H9 (cell line): ENCODE measurements around the gene SCYGR1. TPM values are rescaled to one million over a fixed set of nuclear protein-coding genes. Genes with fewer than 3 reads are reported as not detected.

ENCODE experiments used
- DNase-seq: peaks from one replicate; pipeline ENCODE4 v3.0.0-alpha.2; 2017
- H2AFZ ChIP-seq: one replicate; pipeline ENCODE4 v1.6.1; 2013; ENCODE audit warnings: mild to moderate bottlenecking, low read length, control low read depth, moderate library complexity
- H2AK5ac ChIP-seq: 2 replicates; pipeline ENCODE4 v1.6.1; 2013; ENCODE audit warnings: low read length, control low read depth, mixed read lengths; ENCODE audit not compliant: insufficient read length
- H2BK120ac ChIP-seq: one replicate; pipeline ENCODE4 v1.6.1; 2013; ENCODE audit warnings: low read depth, mild to moderate bottlenecking, low read length, control low read depth, inconsistent platforms; ENCODE audit not compliant: poor library complexity, severe bottlenecking
- H2BK12ac ChIP-seq: 2 replicates; pipeline ENCODE4 v1.6.1; 2013; ENCODE audit warnings: low read length, control low read depth, mixed read lengths, low read depth; ENCODE audit not compliant: insufficient read length
- H2BK15ac ChIP-seq: 2 replicates; pipeline ENCODE4 v1.6.1; 2013; ENCODE audit warnings: low read depth, low read length, control low read depth
- H2BK20ac ChIP-seq: one replicate; pipeline ENCODE4 v1.6.1; 2013; ENCODE audit warnings: low read depth, mild to moderate bottlenecking, low read length, control low read depth, inconsistent platforms; ENCODE audit not compliant: poor library complexity, severe bottlenecking
- H2BK5ac ChIP-seq: 2 replicates; pipeline ENCODE4 v1.6.1; 2013; ENCODE audit warnings: low read length, control low read depth, mixed read lengths; ENCODE audit not compliant: insufficient read length
- H3K14ac ChIP-seq: 2 replicates; pipeline ENCODE4 v1.6.1; 2013; ENCODE audit warnings: low read length, control low read depth; ENCODE audit not compliant: insufficient read depth
- H3K18ac ChIP-seq: 2 replicates; pipeline ENCODE4 v1.6.1; 2013; ENCODE audit warnings: low read depth, mild to moderate bottlenecking, mixed read lengths, low read length, control low read depth; ENCODE audit not compliant: insufficient read length
- H3K23ac ChIP-seq: 2 replicates; pipeline ENCODE4 v1.6.1; 2013; ENCODE audit warnings: low read length, control low read depth, mixed read lengths, low read depth; ENCODE audit not compliant: insufficient read length
- H3K23me2 ChIP-seq: 2 replicates; pipeline ENCODE4 v1.6.1; 2013; ENCODE audit warnings: low read depth, mild to moderate bottlenecking, mixed read lengths, low read length, control low read depth; ENCODE audit not compliant: insufficient read length, poor library complexity, severe bottlenecking
- H3K27ac ChIP-seq: 2 replicates; pipeline ENCODE4 v1.5.1; 2013; ENCODE audit warnings: low read length, control low read depth, mixed read lengths, low read depth; ENCODE audit not compliant: insufficient read length
- H3K27me3 ChIP-seq: 2 replicates; pipeline ENCODE4 v1.6.1; 2013; ENCODE audit warnings: low read length, control low read depth, inconsistent platforms; ENCODE audit not compliant: insufficient read depth
- H3K4ac ChIP-seq: 2 replicates; pipeline ENCODE4 v1.6.1; 2013; ENCODE audit warnings: low read depth, mild to moderate bottlenecking, control low read depth, inconsistent platforms, low read length, moderate library complexity
- H3K4me1 ChIP-seq: 2 replicates; pipeline ENCODE4 v1.6.1; 2013; ENCODE audit warnings: low read length, control low read depth, inconsistent platforms; ENCODE audit not compliant: insufficient read depth
- H3K4me2 ChIP-seq: 2 replicates; pipeline ENCODE4 v1.6.1; 2013; ENCODE audit warnings: low read length, control low read depth, mixed read lengths; ENCODE audit not compliant: insufficient read length, insufficient read depth
- H3K56ac ChIP-seq: 2 replicates; pipeline ENCODE4 v1.6.1; 2013; ENCODE audit warnings: low read depth, mild to moderate bottlenecking, mixed read lengths, low read length, control low read depth; ENCODE audit not compliant: insufficient read length
- H3K79me1 ChIP-seq: 2 replicates; pipeline ENCODE4 v1.6.1; 2013; ENCODE audit warnings: low read depth, mild to moderate bottlenecking, moderate library complexity, low read length, control low read depth, inconsistent platforms; ENCODE audit not compliant: insufficient read depth, poor library complexity, severe bottlenecking
- H3K79me2 ChIP-seq: 2 replicates; pipeline ENCODE4 v1.6.1; 2013; ENCODE audit warnings: low read length, control low read depth, inconsistent platforms; ENCODE audit not compliant: insufficient read depth
- H3K9ac ChIP-seq: 2 replicates; pipeline ENCODE4 v1.6.1; 2013; ENCODE audit warnings: low read length, control low read depth, mixed read lengths; ENCODE audit not compliant: insufficient read length; ENCODE audit errors: extremely low read depth
- H3K9me3 ChIP-seq: one replicate; pipeline ENCODE4 v1.6.1; 2013; ENCODE audit warnings: low read depth, low read length, inconsistent platforms; ENCODE audit not compliant: control insufficient read depth
- H3T11ph ChIP-seq: one replicate; pipeline ENCODE4 v1.6.1; 2013; ENCODE audit warnings: mild to moderate bottlenecking, low read length, control low read depth, inconsistent platforms
- H4K20me1 ChIP-seq: one replicate; pipeline ENCODE4 v1.6.1; 2013; ENCODE audit not compliant: control insufficient read depth, insufficient read length, insufficient read depth
- H4K5ac ChIP-seq: 2 replicates; pipeline ENCODE4 v1.6.1; 2013; ENCODE audit warnings: low read depth, mild to moderate bottlenecking, mixed read lengths, low read length, control low read depth; ENCODE audit not compliant: insufficient read length
- H4K8ac ChIP-seq: replicated peaks from 2 replicates; pipeline ENCODE4 v1.6.1; 2013; ENCODE audit warnings: low read length, control low read depth, mixed read lengths, low read depth; ENCODE audit not compliant: insufficient read length
- H4K91ac ChIP-seq: 2 replicates; pipeline ENCODE4 v1.6.1; 2013; ENCODE audit warnings: low read depth, mild to moderate bottlenecking, moderate library complexity, mixed read lengths, low read length, control low read depth; ENCODE audit not compliant: insufficient read length
- H3K27ac Mint-ChIP-seq, 3 experiments: 2 replicates in 2 of 3; 3 replicates in 1 of 3; pipeline ENCODE4 v1.8.0; 2020 to 2021; ENCODE audit warnings: mixed read lengths in 3 of 3, mild to moderate bottlenecking in 1 of 3, moderate library complexity in 1 of 3
- H3K27me3 Mint-ChIP-seq: 2 replicates; pipeline ENCODE4 v1.8.0; 2021; ENCODE audit warnings: low read depth, mild to moderate bottlenecking, moderate library complexity, mixed read lengths
- H3K36me3 Mint-ChIP-seq, 3 experiments: 2 replicates in 2 of 3; 3 replicates in 1 of 3; pipeline ENCODE4 v1.8.0; 2020 to 2021; ENCODE audit warnings: low read depth in 3 of 3, mixed read lengths in 3 of 3; ENCODE audit not compliant: insufficient read depth in 1 of 3
- H3K4me1 Mint-ChIP-seq, 2 experiments: 2 replicates each; pipeline ENCODE4 v1.8.0; 2020; ENCODE audit warnings: mixed read lengths in 2 of 2
- H3K4me3 Mint-ChIP-seq, 2 experiments: 2 replicates in 1 of 2; 3 replicates in 1 of 2; pipeline ENCODE4 v1.8.0; 2020 to 2021; ENCODE audit warnings: mild to moderate bottlenecking in 2 of 2, mixed read lengths in 2 of 2, moderate library complexity in 1 of 2
- H3K9me3 Mint-ChIP-seq, 2 experiments: 2 replicates in 1 of 2; 3 replicates in 1 of 2; pipeline ENCODE4 v1.8.0; 2020; ENCODE audit warnings: mild to moderate bottlenecking in 2 of 2, mixed read lengths in 2 of 2, moderate library complexity in 1 of 2
- CTCF ChIP-seq: fragments of 200-600 bp; sonication (generic); conservative IDR thresholded peaks from 3 replicates; pipeline ENCODE4 v1.8.0; 2021; ENCODE audit warnings: antibody characterized with exemption, mild to moderate bottlenecking
- WGBS: extraction: QIAGEN DNeasy Blood & Tissue Kit; methylation state at CpG from one replicate; pipeline ENCODE4 v1.1.7; 2013; ENCODE audit warnings: missing lambda C conversion rate, low lambda C conversion rate, mixed read lengths; ENCODE audit not compliant: insufficient read length; ENCODE audit errors: extremely low coverage; 5-methylcytosine and 5-hydroxymethylcytosine counted together
- total RNA-seq: library from RNA; stranded (reverse); gene quantifications from 2 replicates; pipeline ENCODE4 v1.2.1, GENCODE V29; 2021

Gene SCYGR1
- total RNA-seq, 1 experiment from 2014 or later: not detected

- H3K4ac ChIP-seq: no peak overlapping the region
- H3K23ac ChIP-seq: no peak overlapping the region
- H4K91ac ChIP-seq: no peak overlapping the region
- H3K4me2 ChIP-seq: no peak overlapping the region
- peaks cover 0 to 5% of the 10 kb centered on the region in 2 experiments; a peak in 1 of 5 replicates for H3K9me3 Mint-ChIP-seq
- H3K4me1 ChIP-seq: no peaks in the 10 kb centered on the region
- H3K14ac ChIP-seq: no peak overlapping the region
- no peaks in the 10 kb centered on the region for H4K20me1 ChIP-seq
- H3K23me2 ChIP-seq: no peaks in the 10 kb centered on the region
- H2AK5ac ChIP-seq: no peak overlapping the region
- no peak overlapping the region for H3K9ac ChIP-seq
- no peak for TF ChIP-seq CTCF
- H3K18ac ChIP-seq: no peak overlapping the region
- H3K4me1 Mint-ChIP-seq: peaks cover 4 to 5% of the 10 kb centered on the region in 2 experiments; a peak in 3 of 4 replicates
- no peak overlapping the region for H4K5ac ChIP-seq
- H3K4me3 Mint-ChIP-seq: no peak overlapping the region
- H2AFZ ChIP-seq: no peak overlapping the region
- H3K9me3 ChIP-seq: no peaks in the 10 kb centered on the region
- no peaks in the 10 kb centered on the region for H3K79me2 ChIP-seq
- no peak overlapping the region for H2BK120ac ChIP-seq
- H3T11ph ChIP-seq: no peak overlapping the region
- H2BK20ac ChIP-seq: no peak overlapping the region
- no peaks in the 10 kb centered on the region for H3K27me3 Mint-ChIP-seq
- H3K79me1 ChIP-seq: no peaks in the 10 kb centered on the region
- no peak overlapping the region for H2BK12ac ChIP-seq
- no CpG with 5 or more reads among the region's 4 CpGs for WGBS
- peak overlapping the region in 1 of 3 experiments; percentile 92; a peak in 1 of 7 replicates for H3K27ac Mint-ChIP-seq
- H3K56ac ChIP-seq: no peak overlapping the region
- H2BK15ac ChIP-seq: no peak overlapping the region
- no peak overlapping the region for H4K8ac ChIP-seq
- no peak overlapping the region for H3K27ac ChIP-seq
- no peak overlapping the region for H2BK5ac ChIP-seq
- peaks cover 0 to 3% (median 0%) of the 10 kb centered on the region in 3 experiments; a peak in 1 of 7 replicates for H3K36me3 Mint-ChIP-seq
- H3K27me3 ChIP-seq: no peaks in the 10 kb centered on the region
- no peak for DNase-seq
Observed at GRCh38 chr2:227402959-227403358, 15.2 kb upstream of the SCYGR1 start.
